Ramos (cell line): ENCODE results near the gene ANTKMT.

Source experiments
- in situ Hi-C: fragments of 300-500 bp; cut with MboI; formaldehyde crosslinking; loops from one replicate; pipeline ENCODE4 v1.14.3; 2022; ENCODE audit warnings: low sequenced_read_pairs; ENCODE audit not compliant: unreplicated experiment

ANTKMT gene

GRCh38 chr16:720990-721764 is at the start of gene ANTKMT:
ANTKMT (plus strand) TSS chr16:721146; CDS start chr16:721275, 129 bp downstream.
- in situ Hi-C loops: loop anchor here (25.0 kb wide), 1 partner anchor 341 kb away; the partner anchor contains the start of gene SSTR5

- in situ Hi-C loops: no loop called here
Observed at GRCh38 chr16:671353-672131, 49.4 kb upstream of the ANTKMT start.

DNA sequence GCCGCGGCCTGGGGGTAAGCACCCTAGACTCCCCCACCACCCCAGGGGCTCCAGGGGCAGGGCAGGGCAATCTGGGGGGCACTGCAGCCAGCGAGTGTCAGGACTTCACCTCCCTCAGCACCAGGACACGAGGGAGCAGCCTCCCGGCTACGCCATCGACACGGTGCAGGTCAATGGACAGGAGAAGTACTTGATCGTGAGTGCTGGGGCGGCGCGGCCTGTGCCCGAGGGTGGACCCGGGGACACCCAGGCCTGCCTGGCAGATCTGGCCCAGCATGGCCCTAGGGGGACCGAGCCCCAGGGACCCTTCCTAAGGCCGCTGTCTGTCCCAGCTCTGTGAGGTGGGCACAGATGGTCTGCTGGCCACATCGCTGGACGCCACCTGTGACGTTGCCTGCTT is 48.6 kb upstream of the ANTKMT start:
- in situ Hi-C loops: no loop called here

- in situ Hi-C loops: no loop called here
Observed at GRCh38 chr16:672851-673250, 48.1 kb upstream of the ANTKMT start.

- in situ Hi-C loops: no loop called here
Observed at GRCh38 chr16:673399-673991, 47.5 kb upstream of the ANTKMT start.

- in situ Hi-C loops: no loop called here
Observed at GRCh38 chr16:674214-674881, 46.6 kb upstream of the ANTKMT start.

DNA sequence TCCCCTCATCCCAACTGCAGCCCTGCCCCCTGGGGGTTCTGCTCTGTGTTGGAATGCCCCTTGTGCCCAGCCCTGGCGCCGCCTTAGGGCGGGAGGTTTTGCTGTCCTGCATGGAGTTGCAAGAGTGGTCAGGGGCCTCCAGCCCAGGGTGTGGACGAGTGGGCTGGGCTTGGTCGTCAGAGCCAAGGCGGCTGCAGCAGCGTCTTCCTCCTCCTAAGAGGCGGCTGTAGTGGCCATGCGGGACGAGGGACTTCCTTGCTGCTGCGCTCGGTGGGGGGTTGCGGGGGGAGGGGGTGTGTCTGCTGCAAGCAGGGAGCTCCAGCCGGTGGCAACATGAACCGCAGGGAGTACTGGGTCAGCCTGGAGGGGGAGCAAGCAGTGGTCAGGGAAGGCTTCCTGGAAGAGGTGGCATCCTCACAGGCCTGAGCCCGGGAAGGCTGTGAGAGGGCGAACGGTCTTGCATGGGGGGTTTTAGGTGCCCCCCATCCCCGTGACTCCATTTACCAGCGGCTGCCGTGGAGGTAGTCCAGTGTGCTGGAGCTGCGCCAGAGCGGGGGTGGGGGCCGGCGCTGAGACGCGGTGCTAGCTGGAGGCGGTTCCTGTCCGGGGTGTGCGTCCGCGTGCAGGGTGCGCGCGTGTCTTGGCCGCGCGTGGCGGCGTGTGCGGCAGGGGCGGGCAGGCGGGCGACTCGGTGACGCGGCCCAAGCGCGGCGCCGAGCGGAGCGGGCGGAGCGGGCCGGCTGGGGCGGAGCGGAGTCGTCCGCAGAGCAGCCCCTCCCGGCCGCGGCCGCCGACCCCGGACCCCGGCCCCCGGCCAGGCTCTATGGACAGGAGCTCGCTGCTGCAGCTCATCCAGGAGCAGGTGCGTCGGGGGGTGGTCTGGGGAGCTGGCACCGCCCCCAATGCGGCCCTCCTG is 45.7 kb upstream of the ANTKMT start, which contains the start of gene RHBDL1:
Gene RHBDL1 (plus strand): TSS at position 704 of the 916 bp plus-strand sequence. CDS start 120 bp downstream, at position 824.
- in situ Hi-C loops: no loop called here

DNA sequence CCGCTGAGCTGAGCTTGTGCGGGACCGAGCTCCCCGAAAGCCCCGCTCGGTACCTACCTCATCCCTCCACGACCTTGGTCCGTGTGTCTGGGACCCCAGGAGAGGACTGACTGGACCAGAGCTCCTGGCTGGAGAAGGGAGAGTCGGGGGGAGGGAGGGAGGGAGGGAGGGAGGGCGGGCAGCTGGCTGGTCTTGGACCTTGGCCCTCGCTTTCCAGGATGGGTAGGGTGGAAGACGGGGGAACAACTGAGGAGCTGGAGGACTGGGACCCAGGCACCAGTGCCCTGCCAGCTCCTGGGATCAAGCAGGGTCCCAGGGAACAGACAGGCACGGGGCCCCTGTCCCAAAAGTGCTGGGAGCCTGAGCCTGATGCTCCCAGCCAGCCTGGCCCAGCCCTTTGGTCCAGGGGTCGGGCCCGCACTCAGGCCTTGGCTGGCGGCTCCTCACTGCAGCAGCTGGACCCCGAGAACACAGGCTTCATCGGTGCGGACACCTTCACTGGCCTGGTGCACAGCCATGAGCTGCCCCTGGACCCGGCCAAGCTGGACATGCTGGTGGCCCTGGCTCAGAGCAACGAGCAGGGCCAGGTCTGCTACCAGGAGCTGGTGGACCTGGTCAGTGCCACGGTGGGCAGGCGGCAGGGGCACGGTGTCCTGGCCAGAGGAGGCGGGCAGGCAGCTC is 44.9 kb upstream of the ANTKMT start:
- in situ Hi-C loops: no loop called here

- in situ Hi-C loops: no loop called here
Observed at GRCh38 chr16:676565-676902, 44.4 kb upstream of the ANTKMT start.

DNA sequence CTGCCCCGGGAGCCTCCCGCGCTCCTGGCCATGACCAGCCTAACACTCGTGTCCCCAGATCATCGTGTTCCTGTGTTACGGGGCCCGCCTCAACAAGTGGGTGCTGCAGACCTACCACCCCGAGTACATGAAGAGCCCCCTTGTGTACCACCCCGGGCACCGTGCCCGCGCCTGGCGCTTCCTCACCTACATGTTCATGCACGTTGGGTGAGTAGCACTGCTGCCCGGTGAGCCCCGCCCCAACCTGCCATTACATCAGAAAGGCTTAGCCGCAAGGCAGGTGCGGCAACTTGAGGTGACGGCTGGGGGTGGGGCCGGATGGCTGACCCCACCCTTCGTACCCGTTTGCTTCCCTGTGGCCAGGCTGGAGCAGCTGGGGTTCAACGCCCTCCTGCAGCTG is 44.0 kb upstream of the ANTKMT start:
- in situ Hi-C loops: no loop called here

- in situ Hi-C loops: no loop called here
Observed at GRCh38 chr16:677316-678190, 43.4 kb upstream of the ANTKMT start.

- in situ Hi-C loops: no loop called here
Observed at GRCh38 chr16:678209-678857, 42.6 kb upstream of the ANTKMT start.

GRCh38 chr16:678858-679813 is 41.8 kb upstream of the ANTKMT start:
- in situ Hi-C loops: no loop called here

GRCh38 chr16:679814-680624 is 40.9 kb upstream of the ANTKMT start, which contains the start of gene STUB1:
STUB1 (plus strand) TSS chr16:680410; CDS start chr16:680526, 116 bp downstream.
- in situ Hi-C loops: no loop called here

- in situ Hi-C loops: no loop called here
Observed at GRCh38 chr16:680625-680945, 40.4 kb upstream of the ANTKMT start.
